ENCODE data around the gene CACNA1G.
A peak's percentile ranks its signal among the peaks of the same experiment; 100 is the strongest.

CACNA1G gene

GRCh38 chr17:50560185-50560824 is at the start of gene CACNA1G:
Gene CACNA1G, plus strand, starts transcription at chr17:50560715. Its CDS starts 745 bp downstream, at chr17:50561460.
- Histone ChIP-seq H3K9me3 (no peaks in the 10 kb centered on the region), H3K27ac (no peak within 1 kb of the TSS), H3K36me3 (no peaks in the 10 kb centered on the region), H3K4me3 (ENCODE audit: low read depth in 1 of 2, low read length in 1 of 2) (peak within 1 kb of the TSS; percentile 40 to 54), H3K4me1 (ENCODE audit: control insufficient read depth in 1 of 2, insufficient read depth in 1 of 2, low read depth in 1 of 2, low read length in 1 of 2) (peaks cover 17 to 32% of the 10 kb centered on the region in 2 experiments), H3K27me3 (peaks cover 90% of the 10 kb centered on the region)
- no peak for TF ChIP-seq CTCF (IDR thresholded peaks at IDR 0.05)

GRCh38 chr17:50511058-50511457 is 49.5 kb upstream of the CACNA1G start:
- H3K4me3 ChIP-seq (ENCODE audit: low read depth in 1 of 2, low read length in 1 of 2): no peak overlapping the region
- H3K9me3 ChIP-seq: no peaks in the 10 kb centered on the region
- H3K27ac ChIP-seq: no peak overlapping the region
- peaks cover 7% of the 10 kb centered on the region in 2 experiments for H3K4me1 ChIP-seq (ENCODE audit: control insufficient read depth in 1 of 2, insufficient read depth in 1 of 2, low read depth in 1 of 2, low read length in 1 of 2)
- TF ChIP-seq CTCF (IDR thresholded peaks at IDR 0.05): no peak
- peaks cover 4% of the 10 kb centered on the region for H3K27me3 ChIP-seq
- no peaks in the 10 kb centered on the region for H3K36me3 ChIP-seq

GRCh38 chr17:50513495-50513894 is 47.0 kb upstream of the CACNA1G start:
- H3K27ac ChIP-seq: no peak overlapping the region
- H3K4me1 ChIP-seq (ENCODE audit: control insufficient read depth in 1 of 2, insufficient read depth in 1 of 2, low read depth in 1 of 2, low read length in 1 of 2): peaks cover 7% of the 10 kb centered on the region in 2 experiments
- no peaks in the 10 kb centered on the region for H3K27me3 ChIP-seq
- H3K4me3 ChIP-seq (ENCODE audit: low read depth in 1 of 2, low read length in 1 of 2): no peak overlapping the region
- no peak for TF ChIP-seq CTCF (IDR thresholded peaks at IDR 0.05)
- H3K36me3 ChIP-seq: no peaks in the 10 kb centered on the region
- no peaks in the 10 kb centered on the region for H3K9me3 ChIP-seq

GRCh38 chr17:50514388-50514787 is 46.1 kb upstream of the CACNA1G start:
- no peak for TF ChIP-seq CTCF (IDR thresholded peaks at IDR 0.05)
- Histone ChIP-seq H3K9me3 (no peaks in the 10 kb centered on the region), H3K36me3 (no peaks in the 10 kb centered on the region), H3K27ac (no peak overlapping the region), H3K27me3 (no peaks in the 10 kb centered on the region), H3K4me1 (ENCODE audit: control insufficient read depth in 1 of 2, insufficient read depth in 1 of 2, low read depth in 1 of 2, low read length in 1 of 2) (no peaks in the 10 kb centered on the region), H3K4me3 (ENCODE audit: low read depth in 1 of 2, low read length in 1 of 2) (no peak overlapping the region)

- H3K4me3 ChIP-seq (ENCODE audit: low read depth in 1 of 2, low read length in 1 of 2): no peak overlapping the region
- no peaks in the 10 kb centered on the region for H3K4me1 ChIP-seq (ENCODE audit: control insufficient read depth in 1 of 2, insufficient read depth in 1 of 2, low read depth in 1 of 2, low read length in 1 of 2)
- no peak for TF ChIP-seq CTCF (IDR thresholded peaks at IDR 0.05)
- H3K27me3 ChIP-seq: no peaks in the 10 kb centered on the region
- no peaks in the 10 kb centered on the region for H3K36me3 ChIP-seq
- H3K27ac ChIP-seq: no peak overlapping the region
- no peaks in the 10 kb centered on the region for H3K9me3 ChIP-seq
Measured at GRCh38 chr17:50514936-50515702, 45.4 kb upstream of the CACNA1G start.

Data from neutrophil (primary cell).